ENCODE measurements around the gene C1QTNF3. TPM values are rescaled to one million over a fixed set of nuclear protein-coding genes. Genes with fewer than 3 reads are reported as not detected.

Gene C1QTNF3
- total RNA-seq, 2 donors from 2014 or later = 3.2 to 4.6 TPM

- H3K27ac Mint-ChIP-seq = no peak overlapping the region
- H3K27me3 Mint-ChIP-seq = no peaks in the 10 kb centered on the region
- no peak for ATAC-seq
Measured at GRCh38 chr5:34059977-34060376, 17.0 kb upstream of the C1QTNF3 start.

GRCh38 chr5:34058532-34058931 lies 15.5 kb upstream of the C1QTNF3 start:
- H3K9me3 Mint-ChIP-seq = no peaks in the 10 kb centered on the region
- H3K27ac Mint-ChIP-seq = peak overlapping the region in 1 of 2 donors; percentile 24
- H3K4me1 Mint-ChIP-seq (ENCODE audit: low read depth in 2 of 2) = peaks cover 0 to 8% of the 10 kb centered on the region in 2 donors
- no peaks in the 10 kb centered on the region for H3K27me3 Mint-ChIP-seq
- H3K4me3 Mint-ChIP-seq = no peak overlapping the region
- ATAC-seq = no peak
- DNase-seq (ENCODE audit: low spot score) = no peak
- peaks cover 4% of the 10 kb centered on the region for H3K36me3 Mint-ChIP-seq

More at GRCh38 chr5:34059977-34060376, 17.0 kb upstream of the C1QTNF3 start:
- Mint-ChIP-seq H3K4me1 (ENCODE audit: low read depth in 2 of 2) (peaks cover 0 to 8% of the 10 kb centered on the region in 2 donors), H3K36me3 (peaks cover 4% of the 10 kb centered on the region), H3K9me3 (no peaks in the 10 kb centered on the region), H3K4me3 (no peak overlapping the region)
- DNase-seq (ENCODE audit: low spot score) = no peak

- no peak for ATAC-seq
- no peaks in the 10 kb centered on the region for H3K9me3 Mint-ChIP-seq
- H3K27me3 Mint-ChIP-seq = no peaks in the 10 kb centered on the region
- H3K4me1 Mint-ChIP-seq (ENCODE audit: low read depth in 2 of 2) = peaks cover 0 to 8% of the 10 kb centered on the region in 2 donors
- H3K27ac Mint-ChIP-seq = no peak overlapping the region
- H3K4me3 Mint-ChIP-seq = no peak overlapping the region
- no peak for DNase-seq (ENCODE audit: low spot score)
- H3K36me3 Mint-ChIP-seq = no peaks in the 10 kb centered on the region
Measured at GRCh38 chr5:34057569-34057968, 14.6 kb upstream of the C1QTNF3 start.

- Mint-ChIP-seq H3K4me1 (ENCODE audit: low read depth in 2 of 2) (peaks cover 0 to 8% of the 10 kb centered on the region in 2 donors), H3K4me3 (no peak overlapping the region), H3K27me3 (no peaks in the 10 kb centered on the region), H3K9me3 (no peaks in the 10 kb centered on the region), H3K36me3 (no peaks in the 10 kb centered on the region), H3K27ac (no peak overlapping the region)
- DNase-seq (ENCODE audit: low spot score) (no peak), ATAC-seq (peak in 1 of 2 donors; percentile 53)
Measured at GRCh38 chr5:34057118-34057517, 14.1 kb upstream of the C1QTNF3 start.

GRCh38 chr5:34055667-34056066 lies 12.7 kb upstream of the C1QTNF3 start:
- Mint-ChIP-seq H3K9me3 (no peaks in the 10 kb centered on the region), H3K27ac (no peak overlapping the region), H3K4me3 (no peak overlapping the region), H3K36me3 (peaks cover 4% of the 10 kb centered on the region), H3K27me3 (no peaks in the 10 kb centered on the region), H3K4me1 (ENCODE audit: low read depth in 2 of 2) (peaks cover 0 to 8% of the 10 kb centered on the region in 2 donors)
- no peak for ATAC-seq
- no peak for DNase-seq (ENCODE audit: low spot score)

- no peak overlapping the region for H3K27ac Mint-ChIP-seq
- peaks cover 0 to 11% of the 10 kb centered on the region in 2 donors for H3K4me1 Mint-ChIP-seq (ENCODE audit: low read depth in 2 of 2)
- no peak overlapping the region for H3K4me3 Mint-ChIP-seq
Measured at GRCh38 chr5:34054400-34054729, 11.4 kb upstream of the C1QTNF3 start.

GRCh38 chr5:34053571-34054399 lies 10.8 kb upstream of the C1QTNF3 start:
- H3K36me3 Mint-ChIP-seq = peaks cover 6% of the 10 kb centered on the region
- DNase-seq (ENCODE audit: low spot score) (no peak), ATAC-seq (no peak)
- no peak overlapping the region for H3K27ac Mint-ChIP-seq
- no peaks in the 10 kb centered on the region for H3K27me3 Mint-ChIP-seq
- H3K4me3 Mint-ChIP-seq = no peak overlapping the region
- H3K9me3 Mint-ChIP-seq = no peaks in the 10 kb centered on the region
- peaks cover 3 to 11% of the 10 kb centered on the region in 2 donors for H3K4me1 Mint-ChIP-seq (ENCODE audit: low read depth in 2 of 2)

More at GRCh38 chr5:34054400-34054729, 11.4 kb upstream of the C1QTNF3 start:
- Mint-ChIP-seq H3K9me3 (no peaks in the 10 kb centered on the region), H3K27me3 (no peaks in the 10 kb centered on the region), H3K36me3 (peaks cover 6% of the 10 kb centered on the region)
- DNase-seq (ENCODE audit: low spot score) = no peak
- no peak for ATAC-seq

- Mint-ChIP-seq H3K9me3 (peaks cover under 1% of the 10 kb centered on the region), H3K36me3 (peaks cover 8% of the 10 kb centered on the region), H3K27me3 (no peaks in the 10 kb centered on the region), H3K27ac (no peak overlapping the region), H3K4me3 (no peak overlapping the region), H3K4me1 (ENCODE audit: low read depth in 2 of 2) (peaks cover 10 to 13% of the 10 kb centered on the region in 2 donors)
- ATAC-seq = no peak
- no peak for DNase-seq (ENCODE audit: low spot score)
Measured at GRCh38 chr5:34053133-34053532, 10.1 kb upstream of the C1QTNF3 start.

- H3K9me3 Mint-ChIP-seq = peaks cover 3% of the 10 kb centered on the region
- no peaks in the 10 kb centered on the region for H3K27me3 Mint-ChIP-seq
- peaks cover 10% of the 10 kb centered on the region for H3K36me3 Mint-ChIP-seq
- DNase-seq (ENCODE audit: low spot score) = no peak
- no peak overlapping the region for H3K4me3 Mint-ChIP-seq
- peaks cover 14 to 23% of the 10 kb centered on the region in 2 donors for H3K4me1 Mint-ChIP-seq (ENCODE audit: low read depth in 2 of 2)
- no peak overlapping the region for H3K27ac Mint-ChIP-seq
- ATAC-seq = no peak
Measured at GRCh38 chr5:34051374-34051980, 8.5 kb upstream of the C1QTNF3 start.

GRCh38 chr5:34047774-34048572 lies 5.0 kb upstream of the C1QTNF3 start:
- Mint-ChIP-seq H3K27me3 (no peaks in the 10 kb centered on the region), H3K4me3 (no peak overlapping the region), H3K4me1 (ENCODE audit: low read depth in 2 of 2) (peaks cover 39 to 52% of the 10 kb centered on the region in 2 donors), H3K9me3 (peaks cover 3% of the 10 kb centered on the region), H3K27ac (no peak overlapping the region), H3K36me3 (peaks cover 10% of the 10 kb centered on the region)
- ATAC-seq = no peak
- no peak for DNase-seq (ENCODE audit: low spot score)

- no peak for ATAC-seq
- Mint-ChIP-seq H3K4me3 (no peak overlapping the region), H3K27ac (no peak overlapping the region), H3K4me1 (ENCODE audit: low read depth in 2 of 2) (peaks cover 48 to 60% of the 10 kb centered on the region in 2 donors), H3K36me3 (peaks cover 10% of the 10 kb centered on the region), H3K27me3 (no peaks in the 10 kb centered on the region), H3K9me3 (peaks cover 3% of the 10 kb centered on the region)
- DNase-seq (ENCODE audit: low spot score) = no peak
Measured at GRCh38 chr5:34047143-34047542, 4.1 kb upstream of the C1QTNF3 start.

- Mint-ChIP-seq H3K27ac (peak overlapping the region; percentile 40 to 44), H3K9me3 (peaks cover 3% of the 10 kb centered on the region), H3K4me1 (ENCODE audit: low read depth in 2 of 2) (peaks cover 55 to 65% of the 10 kb centered on the region in 2 donors), H3K27me3 (no peaks in the 10 kb centered on the region), H3K4me3 (peak overlapping the region; percentile 3), H3K36me3 (peaks cover 10% of the 10 kb centered on the region)
- no peak for DNase-seq (ENCODE audit: low spot score)
- no peak for ATAC-seq
Measured at GRCh38 chr5:34045996-34046395, 3.0 kb upstream of the C1QTNF3 start.

- H3K36me3 Mint-ChIP-seq = peaks cover 5% of the 10 kb centered on the region
- H3K4me1 Mint-ChIP-seq (ENCODE audit: low read depth in 2 of 2) = peaks cover 60 to 71% of the 10 kb centered on the region in 2 donors
- H3K4me3 Mint-ChIP-seq = peak overlapping the region; percentile 63
- peak overlapping the region; percentile 72 to 90 for H3K27ac Mint-ChIP-seq
- peaks cover 3% of the 10 kb centered on the region for H3K9me3 Mint-ChIP-seq
- no peaks in the 10 kb centered on the region for H3K27me3 Mint-ChIP-seq
- DNase-seq (ENCODE audit: low spot score) (peak; percentile 70), ATAC-seq (peak; percentile 83 to 85)
Measured at GRCh38 chr5:34045023-34045422, 2.0 kb upstream of the C1QTNF3 start.

All from natural killer cell treated with Interleukin-12 subunit alpha and Interleukin-12 subunit beta and Interleukin-15 and Interleukin-18, amount 100 ng/mL, for 72 hours (primary cell).